Caco-2 (cell line): ENCODE results near the gene MILR1. TPM values are rescaled to one million over a fixed set of nuclear protein-coding genes. Genes with fewer than 3 reads are reported as not detected.

ENCODE experiments used
- Bru-seq: library from RNA; stranded (reverse); fragments of 400-500 nt; gene quantifications from one replicate; lab custom pipeline; 2021; lab: Mats Ljungman, UMichigan
- BruChase-seq, 2 experiments: library from RNA; stranded (reverse); fragments of 400-500 nt; gene quantifications; one replicate each; lab custom pipeline; 2021; lab: Mats Ljungman, UMichigan
- BruUV-seq: library from RNA; stranded (reverse); fragments of 400-500 nt; replicated peaks from 2 replicates; lab custom pipeline; 2021; lab: Mats Ljungman, UMichigan
- CTCF ChIA-PET: fragments of 300-600 bp; sonication (Branson Sonifier 250); formaldehyde crosslinking; loops from one replicate; lab custom pipeline; 2022; ENCODE audit warnings: antibody characterized with exemption; lab: Charles Lee
- POLR2A ChIA-PET: fragments of 300-600 bp; sonication (Branson Sonifier 250); formaldehyde crosslinking; loops from one replicate; lab custom pipeline; 2022; ENCODE audit warnings: antibody characterized with exemption; lab: Charles Lee
- DNase-seq, 2 experiments: peaks; one replicate each; pipeline versions ENCODE4 v3.0.0 to v3.0.0-alpha.2; 2020 to 2022
- H3K27me3 ChIP-seq: replicated peaks from 2 replicates; pipeline ENCODE4 v1.6.0; 2011; ENCODE audit warnings: low read length; ENCODE audit not compliant: control insufficient read depth, insufficient read depth
- H3K36me3 ChIP-seq: 2 replicates; pipeline ENCODE4 v1.5.1; 2011; ENCODE audit warnings: low read length; ENCODE audit not compliant: control insufficient read depth, insufficient read depth
- H3K4me1 ChIP-seq: fragments of 250-450 bp; sonication (Bioruptor Pico); 2 replicates; pipeline ENCODE4 v1.5.1; 2020; ENCODE audit warnings: mild to moderate bottlenecking
- H3K4me3 ChIP-seq: 2 replicates; pipeline ENCODE4 v1.5.1; 2011; ENCODE audit warnings: low read depth, mild to moderate bottlenecking, control low read depth, low read length
- H3K9me3 ChIP-seq: fragments of 250-450 bp; sonication (Bioruptor Pico); 2 replicates; pipeline ENCODE4 v1.5.1; 2020; ENCODE audit warnings: mild to moderate bottlenecking, moderate library complexity
- H3K27ac Mint-ChIP-seq: one replicate; pipeline ENCODE4 v1.8.0; 2022; ENCODE audit warnings: mixed read lengths; ENCODE audit not compliant: unreplicated experiment
- H3K27me3 Mint-ChIP-seq: one replicate; pipeline ENCODE4 v1.8.0; 2022; ENCODE audit warnings: mixed read lengths; ENCODE audit not compliant: insufficient read depth, unreplicated experiment
- H3K36me3 Mint-ChIP-seq: one replicate; pipeline ENCODE4 v1.8.0; 2022; ENCODE audit warnings: mild to moderate bottlenecking, mixed read lengths; ENCODE audit not compliant: insufficient read depth, unreplicated experiment
- H3K4me1 Mint-ChIP-seq: one replicate; pipeline ENCODE4 v1.8.0; 2022; ENCODE audit warnings: low read depth, mixed read lengths; ENCODE audit not compliant: unreplicated experiment
- H3K4me3 Mint-ChIP-seq: one replicate; pipeline ENCODE4 v1.8.0; 2022; ENCODE audit warnings: mild to moderate bottlenecking, moderate library complexity, mixed read lengths; ENCODE audit not compliant: unreplicated experiment
- H3K9me3 Mint-ChIP-seq: one replicate; pipeline ENCODE4 v1.8.0; 2022; ENCODE audit warnings: mixed read lengths; ENCODE audit not compliant: unreplicated experiment
- CTCF ChIP-seq, 2 experiments: fragments of 200-600 bp in 1 of 2; IDR thresholded peaks; 1 replicate in 1 of 2; 2 replicates in 1 of 2; pipeline versions ENCODE4 v1.5.1 to v1.8.0; 2011 to 2022; ENCODE audit warnings: antibody characterized with exemption in 1 of 2, control low read depth in 1 of 2, inconsistent platforms in 1 of 2, low read depth in 1 of 2, low read length in 1 of 2, mild to moderate bottlenecking in 1 of 2, moderate library complexity in 1 of 2; ENCODE audit not compliant: insufficient read depth in 1 of 2, severe bottlenecking in 1 of 2, unreplicated experiment in 1 of 2
- intact Hi-C: fragments of 100-400 bp; cut with micrococcal nuclease; formaldehyde crosslinking; loops from one replicate; pipeline ENCODE4 v1.10.0; 2022; ENCODE audit not compliant: unreplicated experiment
- long read RNA-seq: library from polyadenylated mRNA; stranded (forward); transcript quantifications from one replicate; pipeline ENCODE4 v2.0.0, GENCODE V29; 2022
- total RNA-seq: library from RNA; stranded (reverse); gene quantifications from 2 replicates; pipeline ENCODE4 v1.2.3, GENCODE V29; 2022

The MILR1 gene, protein sequence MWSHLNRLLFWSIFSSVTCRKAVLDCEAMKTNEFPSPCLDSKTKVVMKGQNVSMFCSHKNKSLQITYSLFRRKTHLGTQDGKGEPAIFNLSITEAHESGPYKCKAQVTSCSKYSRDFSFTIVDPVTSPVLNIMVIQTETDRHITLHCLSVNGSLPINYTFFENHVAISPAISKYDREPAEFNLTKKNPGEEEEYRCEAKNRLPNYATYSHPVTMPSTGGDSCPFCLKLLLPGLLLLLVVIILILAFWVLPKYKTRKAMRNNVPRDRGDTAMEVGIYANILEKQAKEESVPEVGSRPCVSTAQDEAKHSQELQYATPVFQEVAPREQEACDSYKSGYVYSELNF
- total RNA-seq: not detected in 2 replicates
- Bru-seq, nascent RNA: percentile 9 among the genes with signal in this experiment
- not detected for BruChase-seq, experiment 1, labeled RNA remaining after a 2-hour chase
- not detected for BruChase-seq, experiment 2, labeled RNA remaining after a 6-hour chase
- long read RNA-seq, partial matches to known transcripts: 0 of 1 reads
- long read RNA-seq, other reads (novel, unspliced or antisense): 1 of 1 reads

DNA sequence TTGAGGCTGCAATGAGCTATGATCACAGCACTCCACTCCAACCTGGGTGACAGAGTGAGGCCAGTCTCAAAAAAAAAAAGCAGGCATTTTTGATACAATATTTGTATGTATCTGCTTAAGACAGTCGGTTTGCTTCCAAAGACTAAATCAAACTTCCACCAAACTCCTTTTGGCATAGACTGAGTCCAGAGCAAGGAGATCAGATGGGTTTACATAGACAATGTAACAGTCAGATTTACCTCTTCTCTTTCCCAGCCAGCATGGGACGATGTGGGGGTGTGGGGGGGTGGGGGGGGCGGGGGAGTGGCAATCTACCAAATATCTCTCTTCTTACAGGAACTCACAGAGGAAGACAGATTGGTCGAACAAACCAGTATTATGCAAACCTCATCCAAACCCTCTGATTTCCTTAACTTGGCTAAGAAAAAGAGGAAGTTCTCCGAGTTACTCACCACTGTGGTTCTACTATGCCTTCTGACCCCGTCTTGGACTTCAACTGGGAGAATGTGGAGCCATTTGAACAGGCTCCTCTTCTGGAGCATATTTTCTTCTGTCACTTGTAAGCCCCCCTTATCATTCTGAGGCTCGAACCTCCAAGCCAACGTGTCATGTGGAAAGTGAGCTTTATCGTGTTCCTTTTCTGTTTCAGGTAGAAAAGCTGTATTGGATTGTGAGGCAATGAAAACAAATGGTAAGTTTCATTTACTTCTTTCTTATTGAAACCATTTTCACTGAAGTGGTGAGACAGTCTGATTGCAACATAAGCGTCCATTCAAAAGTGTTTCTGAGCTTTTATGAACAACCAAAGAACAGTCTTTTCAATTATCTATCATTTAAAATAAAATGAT, at the start of gene MILR1:
Gene MILR1, plus strand, starts transcription at position 451 of the 848 bp plus-strand sequence. Its CDS starts 54 bp downstream, at position 505.
- H3K27ac Mint-ChIP-seq: no peak within 1 kb of the TSS
- no peak for TF ChIP-seq CTCF (IDR thresholded peaks at IDR 0.05; ENCODE audit: insufficient read depth in 1 of 2, low read depth in 1 of 2, low read length in 1 of 2, severe bottlenecking in 1 of 2, unreplicated experiment in 1 of 2)
- no peak for DNase-seq
- H3K4me3 Mint-ChIP-seq: no peak within 1 kb of the TSS
- H3K4me3 ChIP-seq: no peak within 1 kb of the TSS
- POLR2A ChIA-PET: no interaction called here
- no peaks in the 10 kb centered on the region for H3K4me1 Mint-ChIP-seq
- no peaks in the 10 kb centered on the region for H3K4me1 ChIP-seq
- CTCF ChIA-PET: interaction anchor here (0.6 kb wide), 1 partner anchor 70 kb away, joined by 3 read pairs; no protein-coding TSS in a partner anchor
- no peaks in the 10 kb centered on the region for H3K27me3 ChIP-seq
- intact Hi-C loops: no loop called here
- H3K36me3 Mint-ChIP-seq: no peaks in the 10 kb centered on the region
- no peaks in the 10 kb centered on the region for H3K36me3 ChIP-seq
- no peaks in the 10 kb centered on the region for H3K9me3 Mint-ChIP-seq
- H3K27me3 Mint-ChIP-seq: no peaks in the 10 kb centered on the region
- H3K9me3 ChIP-seq: no peaks in the 10 kb centered on the region
- BruUV-seq: no TSS peak

DNA sequence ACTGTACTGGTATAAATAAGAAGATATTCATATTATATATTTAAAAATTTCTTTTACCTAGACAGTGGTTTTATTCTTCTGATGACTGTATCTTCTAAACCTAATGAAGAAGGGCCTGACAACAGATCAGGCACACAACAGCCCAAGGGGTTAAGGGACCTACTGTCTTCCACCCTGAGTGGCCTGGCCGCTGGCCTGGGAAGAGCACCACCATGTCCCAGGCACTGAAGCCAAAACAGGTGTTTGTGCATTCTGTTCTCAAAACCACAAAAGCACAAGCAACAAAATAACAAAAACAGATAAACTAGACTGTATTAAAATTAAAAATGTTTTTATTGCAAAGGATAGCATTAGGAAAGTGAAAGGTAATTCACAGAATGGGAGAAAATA, 49.2 kb upstream of the MILR1 start:
- no TSS peak for BruUV-seq
- no peaks in the 10 kb centered on the region for H3K36me3 Mint-ChIP-seq
- H3K36me3 ChIP-seq: no peaks in the 10 kb centered on the region
- no peaks in the 10 kb centered on the region for H3K27me3 Mint-ChIP-seq
- no peak overlapping the region for H3K4me3 Mint-ChIP-seq
- peaks cover 22% of the 10 kb centered on the region for H3K4me1 ChIP-seq
- TF ChIP-seq CTCF (IDR thresholded peaks at IDR 0.05; ENCODE audit: insufficient read depth in 1 of 2, low read depth in 1 of 2, low read length in 1 of 2, severe bottlenecking in 1 of 2, unreplicated experiment in 1 of 2): no peak
- H3K27me3 ChIP-seq: no peaks in the 10 kb centered on the region
- H3K4me3 ChIP-seq: no peak overlapping the region
- no peaks in the 10 kb centered on the region for H3K9me3 ChIP-seq
- no peak for DNase-seq
- no peaks in the 10 kb centered on the region for H3K9me3 Mint-ChIP-seq
- intact Hi-C loops: no loop called here
- H3K4me1 Mint-ChIP-seq: no peaks in the 10 kb centered on the region
- no peak overlapping the region for H3K27ac Mint-ChIP-seq
- CTCF ChIA-PET: interaction anchor here (0.8 kb wide), 1 partner anchor 266 kb away, joined by 3 read pairs; no protein-coding TSS in a partner anchor
- POLR2A ChIA-PET: no interaction called here

DNA sequence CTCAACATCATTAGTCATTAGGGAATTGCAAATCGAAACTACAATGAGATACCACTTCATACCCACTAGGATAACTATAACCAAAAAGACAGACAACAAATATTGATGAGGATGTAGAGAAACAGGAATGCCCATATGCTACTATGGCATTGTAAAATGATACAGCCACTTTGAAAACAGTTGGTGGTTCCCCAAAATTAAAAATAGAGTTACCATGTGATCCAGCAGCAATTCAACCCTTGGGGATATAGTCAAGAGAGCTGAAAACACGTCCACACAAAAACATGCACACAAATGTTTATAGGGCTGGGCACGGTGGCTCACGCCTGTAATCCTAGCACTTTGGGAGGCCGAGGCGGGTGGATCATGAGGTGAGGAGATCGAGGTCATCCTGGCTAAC, 48.3 kb upstream of the MILR1 start:
- no peaks in the 10 kb centered on the region for H3K27me3 ChIP-seq
- Mint-ChIP-seq H3K27ac (no peak overlapping the region), H3K36me3 (no peaks in the 10 kb centered on the region), H3K27me3 (no peaks in the 10 kb centered on the region), H3K4me1 (no peaks in the 10 kb centered on the region), H3K4me3 (no peak overlapping the region), H3K9me3 (no peaks in the 10 kb centered on the region)
- no peaks in the 10 kb centered on the region for H3K9me3 ChIP-seq
- ChIA-PET POLR2A (no interaction called here), CTCF (no interaction called here)
- DNase-seq: no peak
- H3K36me3 ChIP-seq: no peaks in the 10 kb centered on the region
- BruUV-seq: no TSS peak
- intact Hi-C loops: no loop called here
- H3K4me3 ChIP-seq: no peak overlapping the region
- H3K4me1 ChIP-seq: peaks cover 13% of the 10 kb centered on the region
- no peak for TF ChIP-seq CTCF (IDR thresholded peaks at IDR 0.05; ENCODE audit: insufficient read depth in 1 of 2, low read depth in 1 of 2, low read length in 1 of 2, severe bottlenecking in 1 of 2, unreplicated experiment in 1 of 2)
